HCT116 (cell line): ENCODE data around the gene COL15A1. TPM values are rescaled to one million over a fixed set of nuclear protein-coding genes. Genes with fewer than 3 reads are reported as not detected.

Source experiments
- ATAC-seq: fragments of 200-7000 bp; cut with Tn5 transposase; 2 replicates; pipeline ENCODE4 v1.9.1; 2020; ENCODE audit warnings: mild to moderate bottlenecking, moderate library complexity
- BruUV-seq: library from RNA; stranded (reverse); fragments of 400-500 nt; replicated peaks from 2 replicates; lab custom pipeline; 2021; lab: Mats Ljungman, UMichigan
- CTCF ChIA-PET: fragments of 300-600 bp; sonication (Branson Sonifier 250); formaldehyde crosslinking; loops from one replicate; lab custom pipeline; 2021; ENCODE audit warnings: antibody characterized with exemption; lab: Charles Lee
- POLR2A ChIA-PET: fragments of 300-600, 350-600 bp; sonication (Branson Sonifier 250); formaldehyde crosslinking; loops from one replicate; lab custom pipeline; 2021; ENCODE audit warnings: antibody characterized with exemption; lab: Charles Lee
- RAD21 ChIA-PET, 2 experiments: fragments of 300-600 bp; sonication (Branson Sonifier 250); formaldehyde crosslinking; loops; one replicate each; lab custom pipeline; 2023; ENCODE audit warnings: low total read pairs in 2 of 2; ENCODE audit not compliant: uncharacterized antibody in 2 of 2, unreplicated experiment in 2 of 2, low non-redundant PET in 1 of 2; lab: Charles Lee
- DNase-seq: peaks from one replicate; pipeline ENCODE4 v3.0.0-alpha.2; 2010; ENCODE audit warnings: low read depth, low spot score
- H2AFZ ChIP-seq: fragments of 200-600 bp; shearing (Covaris generic), sonication (generic); 2 replicates; pipeline ENCODE4 v1.6.1; 2017; ENCODE audit warnings: low read depth, mixed run types, mixed read lengths, antibody characterized with exemption, low read length; ENCODE audit not compliant: poor library complexity, severe bottlenecking
- H3K27ac ChIP-seq: 2 replicates; pipeline ENCODE4 v1.5.1; 2012; ENCODE audit warnings: low read depth, low read length
- H3K27me3 ChIP-seq: fragments of 200-600 bp; sonication (generic); 2 replicates; pipeline ENCODE4 v1.6.1; 2016; ENCODE audit warnings: mixed run types, low read length, mixed read lengths; ENCODE audit not compliant: insufficient read depth
- H3K36me3 ChIP-seq, 2 experiments: fragments of 200-500 bp in 1 of 2; fragments of 200-600 bp in 1 of 2; sonication (Bioruptor generic) in 1 of 2; sonication (generic) in 1 of 2; 2 replicates each; pipeline versions ENCODE4 v1.5.1 to v1.6.1; 2014 to 2016; ENCODE audit warnings: low read length in 2 of 2, inconsistent platforms in 1 of 2, mixed read lengths in 1 of 2, mixed run types in 1 of 2; ENCODE audit not compliant: insufficient read depth in 2 of 2, control insufficient read depth in 1 of 2
- H3K4me1 ChIP-seq, 2 experiments: fragments of 200-600 bp in 1 of 2; sonication (generic) in 1 of 2; 2 replicates each; pipeline versions ENCODE4 v1.5.1 to v1.6.1; 2012 to 2017; ENCODE audit warnings: low read length in 2 of 2, inconsistent platforms in 1 of 2, mild to moderate bottlenecking in 1 of 2, mixed read lengths in 1 of 2, mixed run types in 1 of 2, moderate library complexity in 1 of 2; ENCODE audit not compliant: insufficient read depth in 2 of 2, control insufficient read depth in 1 of 2
- H3K4me2 ChIP-seq: fragments of 200-600 bp; sonication (generic); 2 replicates; pipeline ENCODE4 v1.6.1; 2017; ENCODE audit warnings: mixed run types, low read length, mixed read lengths
- H3K4me3 ChIP-seq, 2 experiments: fragments of 200-600 bp in 1 of 2; sonication (generic) in 1 of 2; replicated peaks in 1 of 2; 2 replicates each; pipeline ENCODE4 v1.5.1; 2011 to 2016; ENCODE audit warnings: low read length in 2 of 2, control low read depth in 1 of 2, low read depth in 1 of 2, mild to moderate bottlenecking in 1 of 2, mixed read lengths in 1 of 2, mixed run types in 1 of 2
- H3K79me2 ChIP-seq: fragments of 200-600 bp; sonication (generic); 2 replicates; pipeline ENCODE4 v1.6.1; 2017; ENCODE audit warnings: mild to moderate bottlenecking, mixed run types, low read length, moderate library complexity, mixed read lengths; ENCODE audit not compliant: insufficient read depth
- H3K9ac ChIP-seq: fragments of 200-600 bp; sonication (generic); 2 replicates; pipeline ENCODE4 v1.6.1; 2016; ENCODE audit warnings: low read length, mixed read lengths
- H3K9me2 ChIP-seq: fragments of 200-600 bp; sonication (generic), shearing (Covaris generic); 2 replicates; pipeline ENCODE4 v1.6.1; 2017; ENCODE audit warnings: mixed run types, mild to moderate bottlenecking, moderate library complexity; ENCODE audit not compliant: insufficient read depth
- H3K9me3 ChIP-seq, 2 experiments: fragments of 200-500 bp in 1 of 2; fragments of 200-600 bp in 1 of 2; sonication (Bioruptor generic) in 1 of 2; sonication (generic) in 1 of 2; 2 replicates each; pipeline ENCODE4 v1.6.1; 2014 to 2017; ENCODE audit warnings: low read length in 2 of 2, mixed read lengths in 2 of 2, inconsistent platforms in 1 of 2, low read depth in 1 of 2, mild to moderate bottlenecking in 1 of 2, mixed run types in 1 of 2, moderate library complexity in 1 of 2; ENCODE audit not compliant: control insufficient read depth in 1 of 2, insufficient read depth in 1 of 2
- H4K20me1 ChIP-seq: fragments of 200-600 bp; sonication (generic), shearing (Covaris generic); 2 replicates; pipeline ENCODE4 v1.6.1; 2017; ENCODE audit warnings: mixed run types, mild to moderate bottlenecking, moderate library complexity; ENCODE audit not compliant: insufficient read depth
- CBX3 ChIP-seq: IDR thresholded peaks from 2 replicates; pipeline ENCODE4 v1.6.1; 2012; ENCODE audit warnings: low read depth
- CEBPB ChIP-seq: IDR thresholded peaks from 2 replicates; pipeline ENCODE4 v1.6.1; 2012; ENCODE audit warnings: low read depth
- EGR1 ChIP-seq: IDR thresholded peaks from 2 replicates; pipeline ENCODE4 v1.6.1; 2012; ENCODE audit warnings: low read depth
- ELF1 ChIP-seq: IDR thresholded peaks from 2 replicates; pipeline ENCODE4 v1.6.1; 2012; ENCODE audit warnings: low read depth, borderline replicate concordance
- FOSL1 ChIP-seq: IDR thresholded peaks from 2 replicates; pipeline ENCODE4 v1.6.1; 2012; ENCODE audit warnings: low read depth
- JUND ChIP-seq: IDR thresholded peaks from 2 replicates; pipeline ENCODE4 v1.6.1; 2012
- POLR2A ChIP-seq: IDR thresholded peaks from 2 replicates; pipeline ENCODE4 v1.7.0; 2011; ENCODE audit warnings: borderline replicate concordance; ENCODE audit not compliant: insufficient read depth, insufficient read length; ENCODE audit errors: extremely low read depth
- POLR2AphosphoS5 ChIP-seq: IDR thresholded peaks from 2 replicates; pipeline ENCODE4 v1.6.1; 2011; ENCODE audit warnings: mild to moderate bottlenecking, low read depth, low read length, moderate library complexity
- RAD21 ChIP-seq: IDR thresholded peaks from 2 replicates; pipeline ENCODE4 v1.6.1; 2012; ENCODE audit warnings: low read depth, mild to moderate bottlenecking
- SIN3A ChIP-seq: IDR thresholded peaks from 2 replicates; pipeline ENCODE4 v1.6.1; 2012; ENCODE audit warnings: low read depth
- SRF ChIP-seq: IDR thresholded peaks from 2 replicates; pipeline ENCODE4 v1.6.1; 2012; ENCODE audit warnings: low read depth
- TCF7L2 ChIP-seq: IDR thresholded peaks from 2 replicates; pipeline ENCODE4 v1.7.0; 2011; ENCODE audit warnings: borderline replicate concordance, inconsistent platforms; ENCODE audit not compliant: insufficient read depth, insufficient read length; ENCODE audit errors: extremely low read depth
- ZFX ChIP-seq: fragments of 450-650 bp; IDR thresholded peaks from 2 replicates; pipeline ENCODE4 v1.6.1; 2017
- intact Hi-C: fragments of 100-400 bp; cut with micrococcal nuclease; formaldehyde crosslinking; loops from 2 replicates; pipeline ENCODE4 v1.10.0; 2022
- total RNA-seq: library from RNA; stranded (reverse); gene quantifications from one replicate; pipeline ENCODE4 v1.2.1, GENCODE V29; 2021; ENCODE audit not compliant: unreplicated experiment
- TF ChIP-seq, protein P1 (sequence below): IDR thresholded peaks from 2 replicates; pipeline ENCODE4 v1.6.1; 2012; ENCODE audit warnings: low read depth
- TF ChIP-seq, protein P2 (sequence below): IDR thresholded peaks from 2 replicates; pipeline ENCODE4 v1.6.1; 2012

The COL15A1 gene
- total RNA-seq, 1 experiment from 2014 or later, result 0.15 TPM

DNA sequence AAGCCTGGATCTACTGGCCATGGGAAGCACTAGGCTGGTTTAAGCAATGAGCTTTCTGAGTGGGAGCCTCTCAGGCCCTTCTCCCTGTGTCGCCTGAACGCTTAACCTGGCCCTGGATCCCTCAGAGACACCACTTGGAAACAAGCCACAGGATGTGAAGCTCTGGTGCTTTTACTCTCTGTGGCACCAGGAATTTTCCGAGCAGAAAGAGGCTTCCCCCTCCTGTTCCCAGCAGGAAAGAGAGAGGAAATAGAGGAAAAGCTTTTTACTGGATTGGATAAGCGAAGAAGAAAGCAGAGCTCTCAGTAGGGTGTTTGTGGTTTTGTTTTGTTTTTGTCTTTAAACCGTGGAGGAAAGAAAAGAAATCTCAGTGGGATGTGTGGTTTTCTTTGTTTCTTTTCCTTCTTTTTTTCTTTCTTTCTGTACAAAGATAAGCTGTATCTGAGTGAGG, 34.5 kb downstream of the COL15A1 start (continued):
- TF ChIP-seq, protein P1, sequence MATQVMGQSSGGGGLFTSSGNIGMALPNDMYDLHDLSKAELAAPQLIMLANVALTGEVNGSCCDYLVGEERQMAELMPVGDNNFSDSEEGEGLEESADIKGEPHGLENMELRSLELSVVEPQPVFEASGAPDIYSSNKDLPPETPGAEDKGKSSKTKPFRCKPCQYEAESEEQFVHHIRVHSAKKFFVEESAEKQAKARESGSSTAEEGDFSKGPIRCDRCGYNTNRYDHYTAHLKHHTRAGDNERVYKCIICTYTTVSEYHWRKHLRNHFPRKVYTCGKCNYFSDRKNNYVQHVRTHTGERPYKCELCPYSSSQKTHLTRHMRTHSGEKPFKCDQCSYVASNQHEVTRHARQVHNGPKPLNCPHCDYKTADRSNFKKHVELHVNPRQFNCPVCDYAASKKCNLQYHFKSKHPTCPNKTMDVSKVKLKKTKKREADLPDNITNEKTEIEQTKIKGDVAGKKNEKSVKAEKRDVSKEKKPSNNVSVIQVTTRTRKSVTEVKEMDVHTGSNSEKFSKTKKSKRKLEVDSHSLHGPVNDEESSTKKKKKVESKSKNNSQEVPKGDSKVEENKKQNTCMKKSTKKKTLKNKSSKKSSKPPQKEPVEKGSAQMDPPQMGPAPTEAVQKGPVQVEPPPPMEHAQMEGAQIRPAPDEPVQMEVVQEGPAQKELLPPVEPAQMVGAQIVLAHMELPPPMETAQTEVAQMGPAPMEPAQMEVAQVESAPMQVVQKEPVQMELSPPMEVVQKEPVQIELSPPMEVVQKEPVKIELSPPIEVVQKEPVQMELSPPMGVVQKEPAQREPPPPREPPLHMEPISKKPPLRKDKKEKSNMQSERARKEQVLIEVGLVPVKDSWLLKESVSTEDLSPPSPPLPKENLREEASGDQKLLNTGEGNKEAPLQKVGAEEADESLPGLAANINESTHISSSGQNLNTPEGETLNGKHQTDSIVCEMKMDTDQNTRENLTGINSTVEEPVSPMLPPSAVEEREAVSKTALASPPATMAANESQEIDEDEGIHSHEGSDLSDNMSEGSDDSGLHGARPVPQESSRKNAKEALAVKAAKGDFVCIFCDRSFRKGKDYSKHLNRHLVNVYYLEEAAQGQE, result no peak
- no peak for TF ChIP-seq POLR2A
- TF ChIP-seq, protein P2, sequence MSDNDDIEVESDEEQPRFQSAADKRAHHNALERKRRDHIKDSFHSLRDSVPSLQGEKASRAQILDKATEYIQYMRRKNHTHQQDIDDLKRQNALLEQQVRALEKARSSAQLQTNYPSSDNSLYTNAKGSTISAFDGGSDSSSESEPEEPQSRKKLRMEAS, result no peak
- TF ChIP-seq SIN3A, result no peak
- TF ChIP-seq FOSL1, result no peak

DNA sequence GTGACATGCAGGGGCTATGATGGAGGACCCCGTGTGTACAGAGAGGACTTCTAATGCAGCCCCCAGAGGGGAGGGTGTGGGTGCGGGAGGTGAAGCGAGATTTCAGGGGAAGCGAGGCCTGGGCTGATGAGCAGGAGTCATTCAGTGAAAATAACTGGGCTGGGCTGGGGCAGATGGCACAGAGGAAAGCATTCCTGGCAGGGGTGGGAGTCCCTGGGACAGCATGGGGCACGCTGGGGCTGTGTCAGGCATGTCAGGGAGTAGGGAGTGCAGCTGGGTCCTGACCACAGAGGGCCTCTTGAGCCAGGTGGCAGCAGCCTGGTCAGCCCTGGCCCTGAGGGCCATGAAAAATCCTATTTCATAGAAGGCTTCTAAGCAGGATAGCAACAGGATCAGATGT, 36.6 kb downstream of the COL15A1 start:
- Histone ChIP-seq H3K4me3 (no peak overlapping the region), H3K36me3 (no peaks in the 10 kb centered on the region), H3K4me2 (no peak overlapping the region), H3K4me1 (peaks cover 0 to under 1% of the 10 kb centered on the region in 2 experiments; a peak in 2 of 4 replicates), H3K79me2 (no peaks in the 10 kb centered on the region), H2AFZ (no peak overlapping the region), H3K9me3 (no peaks in the 10 kb centered on the region), H3K9me2 (no peaks in the 10 kb centered on the region), H3K9ac (no peak overlapping the region), H3K27ac (no peak overlapping the region), H3K27me3 (no peaks in the 10 kb centered on the region), H4K20me1 (no peaks in the 10 kb centered on the region)
- intact Hi-C loops, result no loop called here
- ATAC-seq (no peak), DNase-seq (no peak)
- ChIA-PET POLR2A (no interaction called here), RAD21 (no interaction called here), CTCF (no interaction called here)
- TF ChIP-seq JUND (no peak), FOSL1 (no peak), TCF7L2 (no peak), ZFX (no peak), ELF1 (no peak), SRF (no peak), CBX3 (no peak), SIN3A (no peak), EGR1 (no peak), POLR2AphosphoS5 (no peak), CEBPB (no peak), RAD21 (no peak)
- TF ChIP-seq, protein P2, result no peak
- TF ChIP-seq, protein P1, result no peak
- no TSS peak for BruUV-seq
